GM18498 (cell line): ENCODE data around the gene MAST4.

Experiments
- ATAC-seq: cut with Tn5 transposase; IDR thresholded peaks from one replicate; pipeline ENCODE4 v1.9.1; 2021; ENCODE audit warnings: mild to moderate bottlenecking, moderate library complexity; ENCODE audit not compliant: unreplicated experiment

Gene MAST4

GRCh38 chr5:66829826-66830225 lies 233.6 kb downstream of the MAST4 start:
- ATAC-seq: no peak

- no peak for ATAC-seq
These were observed 234.4 kb downstream of the MAST4 start for GRCh38 chr5:66830636-66831035.

- no peak for ATAC-seq
These were observed 243.5 kb downstream of the MAST4 start for GRCh38 chr5:66839636-66840185.

- ATAC-seq: peak; percentile 99
These were observed 244.4 kb downstream of the MAST4 start for GRCh38 chr5:66840511-66841013.

- no peak for ATAC-seq
These were observed 245.1 kb downstream of the MAST4 start for GRCh38 chr5:66841264-66841663.

GRCh38 chr5:66842540-66842939 lies 246.3 kb downstream of the MAST4 start:
- ATAC-seq: no peak

GRCh38 chr5:66843065-66843464 lies 246.9 kb downstream of the MAST4 start:
- no peak for ATAC-seq

- no peak for ATAC-seq
These were observed 252.8 kb downstream of the MAST4 start for GRCh38 chr5:66848749-66849641.

- no peak for ATAC-seq
These were observed 253.6 kb downstream of the MAST4 start for GRCh38 chr5:66849803-66850202.

- no peak for ATAC-seq
These were observed 254.3 kb downstream of the MAST4 start for GRCh38 chr5:66850354-66851075.

GRCh38 chr5:66851306-66851705 lies 255.1 kb downstream of the MAST4 start:
- no peak for ATAC-seq

- ATAC-seq: no peak
These were observed 258.2 kb downstream of the MAST4 start for GRCh38 chr5:66854416-66854815.

- no peak for ATAC-seq
These were observed 260.0 kb downstream of the MAST4 start for GRCh38 chr5:66856041-66856805.

GRCh38 chr5:66859526-66859925 lies 263.3 kb downstream of the MAST4 start:
- no peak for ATAC-seq

GRCh38 chr5:66860199-66860975 lies 264.2 kb downstream of the MAST4 start:
- ATAC-seq: no peak

- ATAC-seq: no peak
These were observed 265.2 kb downstream of the MAST4 start for GRCh38 chr5:66861402-66861801.

- ATAC-seq: no peak
These were observed 265.8 kb downstream of the MAST4 start for GRCh38 chr5:66862020-66862419.

GRCh38 chr5:66863243-66864170 lies 267.3 kb downstream of the MAST4 start:
- no peak for ATAC-seq
